ENCODE measurements around the gene TRPC6.

Gene TRPC6

GRCh38 chr11:101586965-101587364 lies 3.2 kb upstream of the TRPC6 start:
- no peak for DNase-seq (ENCODE audit: low read depth)
- TF ChIP-seq CTCF (IDR thresholded peaks at IDR 0.05; ENCODE audit: low read length, missing control alignments) = no peak
- H3K4me3 ChIP-seq (replicated peaks; ENCODE audit: low read depth, low read length) = no peak overlapping the region

GRCh38 chr11:101584655-101585054 lies 848 bp upstream of the TRPC6 start:
- TF ChIP-seq CTCF (IDR thresholded peaks at IDR 0.05; ENCODE audit: low read length, missing control alignments) = no peak
- DNase-seq (ENCODE audit: low read depth) = no peak
- H3K4me3 ChIP-seq (replicated peaks; ENCODE audit: low read depth, low read length) = no peak overlapping the region

GRCh38 chr11:101584129-101584515 lies 315 bp upstream of the TRPC6 start:
- H3K4me3 ChIP-seq (replicated peaks; ENCODE audit: low read depth, low read length) = no peak overlapping the region
- no peak for DNase-seq (ENCODE audit: low read depth)
- no peak for TF ChIP-seq CTCF (IDR thresholded peaks at IDR 0.05; ENCODE audit: low read length, missing control alignments)

DNA sequence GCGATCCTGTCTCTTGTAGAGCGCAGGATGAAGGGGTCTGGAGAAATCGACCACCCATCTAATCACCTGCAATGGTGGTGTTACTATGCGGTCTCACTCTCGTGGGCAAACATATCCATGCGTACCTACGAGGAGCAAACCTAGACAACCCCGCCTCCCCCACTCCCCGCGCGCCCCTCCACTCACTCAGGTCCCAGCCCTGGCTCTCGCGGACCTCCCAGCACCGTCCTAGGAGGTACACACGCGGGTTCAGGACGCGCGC lies 887 bp downstream of the TRPC6 start:
- TF ChIP-seq CTCF (IDR thresholded peaks at IDR 0.05; ENCODE audit: low read length, missing control alignments) = no peak
- no peak for DNase-seq (ENCODE audit: low read depth)
- H3K4me3 ChIP-seq (replicated peaks; ENCODE audit: low read depth, low read length) = peak overlapping the region; percentile 10

DNA sequence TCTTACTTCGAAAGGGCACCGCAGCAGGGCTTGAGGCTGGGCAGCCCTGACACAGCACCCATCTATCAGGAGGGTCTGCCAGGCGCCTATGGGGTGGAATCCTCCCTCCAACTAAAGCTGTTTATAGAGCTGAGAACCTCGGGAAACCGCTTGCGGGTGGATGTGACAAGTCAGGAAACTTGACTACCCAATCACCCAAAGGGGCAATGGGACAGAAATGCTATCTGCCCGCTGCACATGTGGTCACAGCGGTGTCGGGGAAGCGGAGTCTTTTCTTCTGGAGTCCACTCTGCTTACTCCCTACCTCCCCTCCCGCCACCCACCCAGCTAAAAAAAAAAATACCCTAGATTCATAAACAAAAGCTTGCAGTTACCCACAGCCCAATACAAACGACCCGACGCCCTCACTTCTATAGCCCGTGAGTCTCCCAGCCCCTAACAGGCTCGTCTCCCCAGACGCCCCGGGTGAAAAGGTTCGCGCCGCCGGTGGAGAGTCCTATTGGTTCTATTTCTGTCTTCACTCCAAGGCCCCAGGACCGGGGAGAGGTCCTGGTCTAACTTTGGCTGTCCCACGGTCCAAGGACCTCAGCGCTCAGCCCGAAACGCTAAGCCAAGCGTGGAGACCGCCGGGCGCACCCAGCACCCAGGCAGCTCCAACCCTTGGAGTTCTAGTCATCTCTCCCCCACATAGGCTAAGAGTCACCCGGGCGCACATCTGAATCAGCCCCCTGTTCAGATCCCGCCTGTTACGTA lies 1.4 kb downstream of the TRPC6 start:
- peak overlapping the region; percentile 10 for H3K4me3 ChIP-seq (replicated peaks; ENCODE audit: low read depth, low read length)
- no peak for DNase-seq (ENCODE audit: low read depth)
- TF ChIP-seq CTCF (IDR thresholded peaks at IDR 0.05; ENCODE audit: low read length, missing control alignments) = no peak

DNA sequence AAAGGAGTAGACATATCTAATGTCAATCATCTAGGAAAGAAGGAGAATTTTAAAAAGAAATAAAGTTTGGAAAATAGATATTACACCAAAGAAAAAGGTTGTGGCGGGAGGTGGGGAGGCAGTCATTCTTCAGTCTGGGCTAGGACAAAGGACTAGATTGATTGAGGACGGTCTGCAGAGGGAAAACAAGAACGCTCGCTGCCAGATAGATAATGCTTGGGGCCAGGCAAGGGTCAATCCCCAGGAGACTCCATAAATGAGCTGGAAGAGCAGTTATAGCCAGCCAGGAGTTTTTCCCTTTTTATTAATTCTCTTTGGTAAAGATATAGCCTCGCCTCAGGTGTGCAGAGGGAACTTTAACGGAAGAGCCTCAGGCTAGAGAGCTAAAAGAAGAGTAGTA lies 6.3 kb downstream of the TRPC6 start:
- no peak overlapping the region for H3K4me3 ChIP-seq (replicated peaks; ENCODE audit: low read depth, low read length)
- no peak for TF ChIP-seq CTCF (IDR thresholded peaks at IDR 0.05; ENCODE audit: low read length, missing control alignments)
- DNase-seq (ENCODE audit: low read depth) = no peak

GRCh38 chr11:101576456-101576855 lies 7.4 kb downstream of the TRPC6 start:
- no peak for TF ChIP-seq CTCF (IDR thresholded peaks at IDR 0.05; ENCODE audit: low read length, missing control alignments)
- H3K4me3 ChIP-seq (replicated peaks; ENCODE audit: low read depth, low read length) = no peak overlapping the region
- no peak for DNase-seq (ENCODE audit: low read depth)
